Calu3 (cell line): Measurements from ENCODE around the gene RBM15. TPM values are rescaled to one million over a fixed set of nuclear protein-coding genes. Genes with fewer than 3 reads are reported as not detected.

ENCODE experiments used
- BruUV-seq: library from RNA; stranded (reverse); fragments of 400-500 nt; replicated peaks from 2 replicates; lab custom pipeline; 2021; lab: Mats Ljungman, UMichigan
- CTCF ChIA-PET: fragments of 300-600 bp; sonication (Branson Sonifier 250); formaldehyde crosslinking; loops from one replicate; lab custom pipeline; 2022; ENCODE audit warnings: antibody characterized with exemption; lab: Charles Lee
- DNase-seq: peaks from one replicate; pipeline ENCODE4 v3.0.0; 2022
- H3K27ac Mint-ChIP-seq: one replicate; pipeline ENCODE4 v1.8.0; 2022; ENCODE audit warnings: mixed read lengths; ENCODE audit not compliant: unreplicated experiment
- H3K27me3 Mint-ChIP-seq: one replicate; pipeline ENCODE4 v1.8.0; 2022; ENCODE audit warnings: mixed read lengths; ENCODE audit not compliant: unreplicated experiment
- H3K36me3 Mint-ChIP-seq: one replicate; pipeline ENCODE4 v1.8.0; 2022; ENCODE audit warnings: mild to moderate bottlenecking, moderate library complexity, mixed read lengths; ENCODE audit not compliant: insufficient read depth, unreplicated experiment
- H3K4me1 Mint-ChIP-seq: one replicate; pipeline ENCODE4 v1.8.0; 2022; ENCODE audit warnings: mild to moderate bottlenecking, low read depth, mixed read lengths; ENCODE audit not compliant: unreplicated experiment
- H3K4me3 Mint-ChIP-seq: one replicate; pipeline ENCODE4 v1.8.0; 2022; ENCODE audit warnings: mild to moderate bottlenecking, low read depth, moderate library complexity, mixed read lengths; ENCODE audit not compliant: unreplicated experiment
- H3K9me3 Mint-ChIP-seq: one replicate; pipeline ENCODE4 v1.8.0; 2022; ENCODE audit warnings: low read depth, mixed read lengths; ENCODE audit not compliant: unreplicated experiment
- CTCF ChIP-seq: fragments of 200-600 bp; IDR thresholded peaks from one replicate; pipeline ENCODE4 v1.8.0; 2022; ENCODE audit warnings: antibody characterized with exemption; ENCODE audit not compliant: unreplicated experiment
- intact Hi-C: fragments of 100-400 bp; cut with micrococcal nuclease; formaldehyde crosslinking; loops from one replicate; pipeline ENCODE4 v1.10.0; 2022; ENCODE audit not compliant: unreplicated experiment
- total RNA-seq: library from RNA; stranded (reverse); gene quantifications from 2 replicates; pipeline ENCODE4 v1.2.3, GENCODE V29; 2022

Gene RBM15
- total RNA-seq, 1 experiment from 2014 or later, result 35.6 TPM

GRCh38 chr1:110309139-110309538 is 30.0 kb upstream of the RBM15 start:
- TF ChIP-seq CTCF, result no peak
- BruUV-seq, result no TSS peak
- Mint-ChIP-seq H3K4me3 (no peak overlapping the region), H3K27ac (no peak overlapping the region), H3K36me3 (no peaks in the 10 kb centered on the region), H3K9me3 (no peaks in the 10 kb centered on the region), H3K27me3 (peaks cover under 1% of the 10 kb centered on the region), H3K4me1 (peaks cover 19% of the 10 kb centered on the region)
- CTCF ChIA-PET, result interaction anchor here (2.2 kb wide), 1 partner anchor 101 kb away, joined by 11 read pairs; no protein-coding TSS in a partner anchor
- intact Hi-C loops, result no loop called here
- no peak for DNase-seq

GRCh38 chr1:110309767-110310166 is 29.4 kb upstream of the RBM15 start:
- no peaks in the 10 kb centered on the region for H3K9me3 Mint-ChIP-seq

GRCh38 chr1:110310300-110310699 is 28.9 kb upstream of the RBM15 start:
- no peaks in the 10 kb centered on the region for H3K9me3 Mint-ChIP-seq
- DNase-seq, result no peak
- intact Hi-C loops, result loop anchor here (5.0 kb wide), 1 partner anchor 152 kb away; no protein-coding TSS in a partner anchor
- CTCF ChIA-PET, result interaction anchor here (2.2 kb wide), 1 partner anchor 103 kb away, joined by 11 read pairs; no protein-coding TSS in a partner anchor
- no peak overlapping the region for H3K27ac Mint-ChIP-seq
- H3K36me3 Mint-ChIP-seq, result no peaks in the 10 kb centered on the region
- H3K27me3 Mint-ChIP-seq, result no peaks in the 10 kb centered on the region
- BruUV-seq, result no TSS peak
- H3K4me1 Mint-ChIP-seq, result peaks cover 19% of the 10 kb centered on the region
- no peak for TF ChIP-seq CTCF
- H3K4me3 Mint-ChIP-seq, result no peak overlapping the region

More at GRCh38 chr1:110309767-110310166, 29.4 kb upstream of the RBM15 start:
- H3K4me3 Mint-ChIP-seq, result no peak overlapping the region
- DNase-seq, result no peak
- CTCF ChIA-PET, result interaction anchor here (2.2 kb wide), 1 partner anchor 102 kb away, joined by 11 read pairs; no protein-coding TSS in a partner anchor
- H3K36me3 Mint-ChIP-seq, result no peaks in the 10 kb centered on the region
- intact Hi-C loops, result loop anchor here (5.0 kb wide), 1 partner anchor 153 kb away; no protein-coding TSS in a partner anchor
- BruUV-seq, result no TSS peak
- H3K4me1 Mint-ChIP-seq, result peaks cover 19% of the 10 kb centered on the region
- no peaks in the 10 kb centered on the region for H3K27me3 Mint-ChIP-seq
- TF ChIP-seq CTCF, result no peak
- no peak overlapping the region for H3K27ac Mint-ChIP-seq

GRCh38 chr1:110312188-110313121 is 26.7 kb upstream of the RBM15 start:
- Mint-ChIP-seq H3K27me3 (no peaks in the 10 kb centered on the region), H3K9me3 (no peaks in the 10 kb centered on the region), H3K4me1 (peaks cover 19% of the 10 kb centered on the region), H3K4me3 (no peak overlapping the region), H3K36me3 (no peaks in the 10 kb centered on the region), H3K27ac (no peak overlapping the region)
- DNase-seq, result peak; percentile 78
- CTCF ChIA-PET, result interaction anchor here (0.6 to 2.1 kb wide), 13 partner anchors 20 to 420 kb away, joined by 3 to 93 read pairs (median 5); partner anchors contain the start of gene KCNC4
- intact Hi-C loops, result loop anchor here (1.0 to 5.0 kb wide), 4 partner anchors 76 to 150 kb away; no protein-coding TSS in a partner anchor
- no TSS peak for BruUV-seq
- TF ChIP-seq CTCF, result peak; percentile 75
